B cell (primary cell): ENCODE data around the gene WRAP73. TPM values are rescaled to one million over a fixed set of nuclear protein-coding genes. Genes with fewer than 3 reads are reported as not detected.

Experiments used
- ATAC-seq: fragments of 200-7000 bp; cut with Tn5 transposase; one replicate; pipeline ENCODE4 v1.10.0; 2021; ENCODE audit warnings: low read depth, mild to moderate bottlenecking, moderate number of reproducible peaks, moderate library complexity
- CTCF ChIA-PET: fragments of 350-600 bp; sonication (Branson Sonifier 250); formaldehyde crosslinking; loops from one replicate; lab custom pipeline; 2021; ENCODE audit warnings: antibody characterized with exemption, inconsistent platforms; lab: Charles Lee
- POLR2A ChIA-PET: fragments of 350-600 bp; sonication (Branson Sonifier 250); formaldehyde crosslinking; loops from one replicate; lab custom pipeline; 2021; ENCODE audit warnings: antibody characterized with exemption; lab: Charles Lee
- DNase-seq: peaks from one replicate; pipeline ENCODE4 v3.0.0; 2013
- H2AFZ ChIP-seq: 2 replicates; pipeline ENCODE4 v1.6.1; 2012; ENCODE audit warnings: mild to moderate bottlenecking, low read depth, low read length; ENCODE audit not compliant: insufficient read depth, poor library complexity, severe bottlenecking
- H3K27ac ChIP-seq, 2 donors: 1 replicate in 1 of 2; 2 replicates in 1 of 2; pipeline ENCODE4 v1.5.1; 2012 to 2013; ENCODE audit warnings: low read length in 2 of 2, mild to moderate bottlenecking in 2 of 2, moderate library complexity in 1 of 2
- H3K27me3 ChIP-seq, 4 experiments: fragments of 200-600 bp in 1 of 4; sonication (generic) in 1 of 4; replicated peaks in 1 of 4; 1 replicate in 2 of 4; 2 replicates in 2 of 4; pipeline versions ENCODE4 v1.6.1 to v1.7.0; 2013 to 2016; ENCODE audit warnings: low read length in 3 of 4, mild to moderate bottlenecking in 2 of 4, mixed read lengths in 1 of 4, moderate library complexity in 1 of 4; ENCODE audit not compliant: insufficient read depth in 4 of 4, control insufficient read depth in 3 of 4; ENCODE audit errors: control extremely low read depth in 1 of 4
- H3K36me3 ChIP-seq, 2 experiments: replicated peaks in 1 of 2; 1 replicate in 1 of 2; 2 replicates in 1 of 2; pipeline versions ENCODE4 v1.6.1 to v1.7.1; 2013; ENCODE audit warnings: low read length in 1 of 2; ENCODE audit not compliant: insufficient read depth in 2 of 2, control insufficient read depth in 1 of 2; ENCODE audit errors: control extremely low read depth in 1 of 2, extremely low read depth in 1 of 2
- H3K4me1 ChIP-seq, 2 donors: fragments of 200-600 bp in 1 of 2; sonication (generic) in 1 of 2; 1 replicate in 1 of 2; 2 replicates in 1 of 2; pipeline versions ENCODE4 v1.5.1 to v1.6.1; 2013 to 2017; ENCODE audit warnings: low read length in 2 of 2; ENCODE audit not compliant: control insufficient read depth in 2 of 2, insufficient read depth in 2 of 2
- H3K4me2 ChIP-seq: replicated peaks from 2 replicates; pipeline ENCODE3; 2012; ENCODE audit warnings: mild to moderate bottlenecking, low read depth, low read length; ENCODE audit not compliant: poor library complexity, severe bottlenecking
- H3K4me3 ChIP-seq, 5 experiments: fragments of 200-600 bp in 1 of 5; sonication (generic) in 1 of 5; 1 replicate in 3 of 5; 2 replicates in 2 of 5; pipeline versions ENCODE4 v1.5.1 to v1.7.0; 2011 to 2016; ENCODE audit warnings: low read length in 4 of 5, mild to moderate bottlenecking in 4 of 5, low read depth in 2 of 5, control low read depth in 1 of 5, moderate library complexity in 1 of 5; ENCODE audit not compliant: insufficient read depth in 1 of 5; ENCODE audit errors: control extremely low read depth in 1 of 5, extremely low read depth in 1 of 5
- H3K79me2 ChIP-seq: fragments of 200-600 bp; sonication (generic); one replicate; pipeline ENCODE4 v1.6.0; 2016; ENCODE audit warnings: low read length; ENCODE audit not compliant: control insufficient read depth, insufficient read depth
- H3K9ac ChIP-seq: fragments of 200-600 bp; sonication (generic); 2 replicates; pipeline ENCODE4 v1.6.1; 2017; ENCODE audit warnings: mild to moderate bottlenecking, low read length, moderate library complexity
- H3K9me3 ChIP-seq, 3 donors: one replicate each; pipeline versions ENCODE4 v1.6.1 to v1.7.1; 2013; ENCODE audit warnings: low read length in 2 of 3; ENCODE audit not compliant: control insufficient read depth in 2 of 3, insufficient read depth in 1 of 3; ENCODE audit errors: control extremely low read depth in 1 of 3
- H4K20me1 ChIP-seq: 2 replicates; pipeline ENCODE4 v1.6.0; 2012; ENCODE audit warnings: mild to moderate bottlenecking, low read length; ENCODE audit not compliant: insufficient read depth, control insufficient read depth, poor library complexity, severe bottlenecking
- H3K27ac Mint-ChIP-seq: one replicate; pipeline ENCODE4 v1.8.0; 2021; ENCODE audit warnings: mixed read lengths
- H3K27me3 Mint-ChIP-seq: one replicate; pipeline ENCODE4 v1.8.0; 2021; ENCODE audit warnings: mixed read lengths
- H3K4me1 Mint-ChIP-seq: one replicate; pipeline ENCODE4 v1.8.0; 2021; ENCODE audit warnings: mixed read lengths
- H3K4me3 Mint-ChIP-seq: one replicate; pipeline ENCODE4 v1.8.0; 2021; ENCODE audit warnings: mixed read lengths
- H3K9me3 Mint-ChIP-seq: one replicate; pipeline ENCODE4 v1.8.0; 2022; ENCODE audit warnings: mixed read lengths; ENCODE audit not compliant: insufficient read depth
- CTCF ChIP-seq: fragments of 200-600 bp; IDR thresholded peaks from one replicate; pipeline ENCODE4 v1.8.0; 2022; ENCODE audit warnings: antibody characterized with exemption, mild to moderate bottlenecking
- EZH2 ChIP-seq: IDR thresholded peaks from 2 replicates; pipeline ENCODE4 v1.6.1; 2012; ENCODE audit warnings: borderline replicate concordance, low read depth, mild to moderate bottlenecking, moderate library complexity, low read length; ENCODE audit not compliant: insufficient read depth, poor library complexity, severe bottlenecking
- WGBS: methylation state at CpG from one replicate; pipeline ENCODE4 v1.1.5; 2013; ENCODE audit warnings: missing lambda C conversion rate; ENCODE audit not compliant: insufficient coverage; 5-methylcytosine and 5-hydroxymethylcytosine counted together
- intact Hi-C: fragments of 100-400 bp; cut with micrococcal nuclease; formaldehyde crosslinking; loops from one replicate; pipeline ENCODE4 v1.10.0; 2022
- polyA plus RNA-seq: library from polyadenylated mRNA; depleted of rRNA; stranded (reverse); fragments of >200 nt; gene quantifications from 2 replicates; pipeline ENCODE4 v1.2.3, GENCODE V29; 2012
- total RNA-seq, 2 donors: library from RNA; stranded (reverse); fragments of 120-200 nt in 1 of 2; gene quantifications; 1 replicate in 1 of 2; 2 replicates in 1 of 2; pipeline versions ENCODE4 v1.2.3 to v1.2.4, GENCODE V29; 2013 to 2022

The WRAP73 gene
- total and polyA plus RNA-seq, 2 donors (not counting 1 experiment from before 2014, with no cell fraction given), result 37.1 to 68.5 TPM

GRCh38 chr1:3602375-3602774 lies 47.5 kb downstream of the WRAP73 start:
- DNase-seq (no peak), ATAC-seq (no peak)
- intact Hi-C loops, result no loop called here
- peaks cover 0 to 2% (median 0%) of the 10 kb centered on the region in 4 experiments for H3K27me3 ChIP-seq
- no peak overlapping the region for H3K9ac ChIP-seq
- H2AFZ ChIP-seq, result no peak overlapping the region
- H3K36me3 ChIP-seq, result no peaks in the 10 kb centered on the region
- Mint-ChIP-seq H3K27ac (no peak overlapping the region), H3K9me3 (no peaks in the 10 kb centered on the region), H3K4me1 (peaks cover 11% of the 10 kb centered on the region), H3K27me3 (no peaks in the 10 kb centered on the region), H3K4me3 (no peak overlapping the region)
- peaks cover 0 to 7% (median 0%) of the 10 kb centered on the region in 3 donors for H3K9me3 ChIP-seq
- H3K79me2 ChIP-seq, result no peaks in the 10 kb centered on the region
- TF ChIP-seq CTCF, result no peak
- TF ChIP-seq EZH2, result no peak
- no peak overlapping the region for H3K27ac ChIP-seq
- CTCF ChIA-PET, result no interaction called here
- POLR2A ChIA-PET, result no interaction called here
- no peak overlapping the region for H3K4me2 ChIP-seq
- no peak overlapping the region for H3K4me3 ChIP-seq
- 91% methylated on average over 21 of the region's 21 CpGs for WGBS
- H3K4me1 ChIP-seq, result peaks cover 15 to 21% of the 10 kb centered on the region in 2 donors
- no peaks in the 10 kb centered on the region for H4K20me1 ChIP-seq

GRCh38 chr1:3601743-3602142 lies 48.2 kb downstream of the WRAP73 start:
- no peaks in the 10 kb centered on the region for H3K79me2 ChIP-seq
- Mint-ChIP-seq H3K9me3 (no peaks in the 10 kb centered on the region), H3K4me1 (peaks cover 17% of the 10 kb centered on the region), H3K27me3 (no peaks in the 10 kb centered on the region), H3K27ac (no peak overlapping the region), H3K4me3 (no peak overlapping the region)
- H3K36me3 ChIP-seq, result no peaks in the 10 kb centered on the region
- no peak overlapping the region for H3K27ac ChIP-seq
- peaks cover 21 to 27% of the 10 kb centered on the region in 2 donors for H3K4me1 ChIP-seq
- intact Hi-C loops, result no loop called here
- ChIA-PET POLR2A (no interaction called here), CTCF (no interaction called here)
- ATAC-seq (no peak), DNase-seq (no peak)
- H2AFZ ChIP-seq, result no peak overlapping the region
- H3K4me2 ChIP-seq, result no peak overlapping the region
- WGBS, result 93% methylated on average over 15 of the region's 16 CpGs
- H4K20me1 ChIP-seq, result no peaks in the 10 kb centered on the region
- no peak overlapping the region for H3K9ac ChIP-seq
- no peak overlapping the region for H3K4me3 ChIP-seq
- TF ChIP-seq EZH2, result no peak
- no peak for TF ChIP-seq CTCF
- H3K9me3 ChIP-seq, result peaks cover 0 to 7% (median 0%) of the 10 kb centered on the region in 3 donors
- peaks cover 0 to 2% (median 0%) of the 10 kb centered on the region in 4 experiments for H3K27me3 ChIP-seq
